VCaP (cell line): ENCODE results near the gene KMT2A.
A peak's percentile ranks its signal among the peaks of the same experiment; 100 is the strongest.

Experiments used
- H3K27ac ChIP-seq: fragments of 450-650 bp; 2 replicates; pipeline ENCODE4 v1.5.1; 2017
- CTCF ChIP-seq: fragments of 450-650 bp; conservative IDR thresholded peaks from 2 replicates; pipeline ENCODE4 v1.5.1; 2017; ENCODE audit warnings: mild to moderate bottlenecking, moderate library complexity

The KMT2A gene

GRCh38 chr11:118435893-118436624, at the start of gene KMT2A:
Gene KMT2A, plus strand, starts transcription at chr11:118436492. Its CDS starts 21 bp downstream, at chr11:118436513.
- H3K27ac ChIP-seq, result peak within 1 kb of the TSS; percentile 98
- no peak for TF ChIP-seq CTCF

- TF ChIP-seq CTCF, result no peak
- peak overlapping the region; percentile 13 for H3K27ac ChIP-seq
These were observed 40.2 kb upstream of the KMT2A start for GRCh38 chr11:118396097-118396501.

- peak overlapping the region; percentile 13; the same call in 1 of the 2 replicates for H3K27ac ChIP-seq
- TF ChIP-seq CTCF, result no peak
These were observed 38.8 kb upstream of the KMT2A start for GRCh38 chr11:118397448-118397847.

GRCh38 chr11:118398791-118399559, 37.3 kb upstream of the KMT2A start:
- H3K27ac ChIP-seq, result no peak overlapping the region
- no peak for TF ChIP-seq CTCF

- 0 out of 2 replicates have a peak, but pooled peaks have one; percentile 9 for TF ChIP-seq CTCF
- H3K27ac ChIP-seq, result peak within 1 kb of the TSS; percentile 95
These were observed 35.0 kb upstream of the KMT2A start, which contains the start of gene ATP5MG for GRCh38 chr11:118401151-118401879. Gene ATP5MG, plus strand, starts transcription at chr11:118401606. Its CDS starts 60 bp downstream, at chr11:118401666.

GRCh38 chr11:118401880-118402590, 34.3 kb upstream of the KMT2A start:
- peak overlapping the region; percentile 95 for H3K27ac ChIP-seq
- no peak for TF ChIP-seq CTCF

GRCh38 chr11:118402594-118402993, 33.7 kb upstream of the KMT2A start:
- H3K27ac ChIP-seq, result peak overlapping the region; percentile 95
